Measurements from ENCODE around the gene VANGL2.

Gene VANGL2

GRCh38 chr1:160459056-160459455, 58.7 kb downstream of the VANGL2 start:
- FAIRE-seq (peak; percentile 80), DNase-seq (ENCODE audit: low spot score) (no peak)

GRCh38 chr1:160459687-160460086, 59.3 kb downstream of the VANGL2 start:
- DNase-seq (ENCODE audit: low spot score) (no peak), FAIRE-seq (no peak)

- DNase-seq (ENCODE audit: low spot score) (no peak), FAIRE-seq (no peak)
Measured at GRCh38 chr1:160460214-160460642, 59.9 kb downstream of the VANGL2 start.

DNA sequence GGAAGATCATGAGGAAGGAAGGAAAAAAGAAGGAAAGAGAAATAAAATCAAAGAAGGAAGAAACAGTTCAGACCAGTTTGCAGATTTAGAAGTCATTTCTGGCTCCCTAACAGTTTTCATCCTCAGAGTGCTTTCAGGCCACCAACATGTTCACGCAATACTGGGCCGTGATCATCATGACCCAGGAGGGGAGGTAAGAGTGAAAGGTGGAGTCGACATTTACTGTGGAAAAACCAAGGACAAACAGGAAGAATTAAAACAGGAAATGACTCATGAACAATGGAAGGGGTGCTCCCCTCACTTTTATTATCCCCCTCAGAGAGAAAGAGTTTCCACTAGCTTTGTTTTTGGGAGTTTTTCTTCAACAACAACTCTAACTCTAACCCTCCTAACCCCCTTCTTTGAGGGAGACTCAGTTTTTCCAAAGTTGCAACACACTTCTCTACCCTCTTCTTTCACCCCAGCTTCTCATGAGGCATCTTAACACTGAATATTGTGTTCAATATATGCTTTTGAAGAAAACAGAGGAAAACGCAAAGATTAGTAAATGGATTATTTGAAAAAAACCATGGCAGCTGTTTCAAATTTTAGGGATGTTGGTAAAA, 60.4 kb downstream of the VANGL2 start:
- DNase-seq (ENCODE audit: low spot score) (no peak), FAIRE-seq (no peak)

- DNase-seq (ENCODE audit: low spot score), result no peak
- FAIRE-seq, result no peak
Measured at GRCh38 chr1:160465123-160465522, 64.8 kb downstream of the VANGL2 start.

DNA sequence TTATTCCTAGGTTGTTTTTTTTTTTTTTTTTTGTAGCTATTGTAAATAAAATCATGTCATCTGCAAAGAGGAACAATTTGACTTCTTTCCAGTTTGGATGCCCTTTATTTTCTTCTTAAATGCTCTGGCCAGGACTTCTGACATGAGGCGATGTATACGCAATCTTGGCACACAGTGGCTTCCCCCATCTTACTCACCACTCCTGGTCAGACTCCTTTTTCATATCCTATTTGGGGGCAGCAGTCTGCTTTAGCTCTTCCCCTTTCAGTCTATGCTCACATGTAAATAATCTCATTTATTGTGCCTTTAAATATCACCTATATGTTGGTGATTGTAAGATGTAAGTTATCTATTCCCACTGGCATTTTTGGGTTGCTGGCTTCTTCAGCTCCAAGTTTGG, 66.6 kb downstream of the VANGL2 start:
- DNase-seq (ENCODE audit: low spot score) (no peak), FAIRE-seq (no peak)

- no peak for FAIRE-seq
- no peak for DNase-seq (ENCODE audit: low spot score)
Measured at GRCh38 chr1:160467576-160467975, 67.2 kb downstream of the VANGL2 start.

GRCh38 chr1:160471253-160471652, 70.9 kb downstream of the VANGL2 start:
- FAIRE-seq, result no peak
- no peak for DNase-seq (ENCODE audit: low spot score)

DNA sequence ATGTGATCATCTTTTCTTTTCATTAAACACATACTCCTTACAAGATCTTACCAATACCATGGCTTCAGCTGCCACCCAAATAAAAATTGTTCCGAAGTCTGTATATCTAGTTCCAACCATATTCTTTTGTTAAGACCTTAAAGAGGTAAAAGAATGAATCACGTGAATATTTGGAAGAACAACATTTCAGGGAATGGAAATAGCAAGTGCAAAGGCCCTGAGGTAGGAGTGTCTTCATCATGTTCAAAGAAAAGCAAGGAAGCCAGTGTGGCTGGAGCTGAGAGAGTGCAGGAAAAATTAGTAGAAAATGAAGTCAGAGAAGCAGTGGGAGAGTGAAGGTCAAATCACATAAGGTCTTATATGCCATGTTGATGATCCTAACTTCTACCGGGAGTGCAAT, 71.7 kb downstream of the VANGL2 start:
- no peak for DNase-seq (ENCODE audit: low spot score)
- no peak for FAIRE-seq

- no peak for FAIRE-seq
Measured at GRCh38 chr1:160474392-160475242, 74.3 kb downstream of the VANGL2 start.

More at GRCh38 chr1:160474392-160475242, 74.3 kb downstream of the VANGL2 start:
- no peak for DNase-seq (ENCODE audit: low spot score)
